ENCODE measurements around the gene DLG2.

The DLG2 gene

GRCh38 chr11:83695046-83695445, 1932.1 kb downstream of the DLG2 start:
- no peak for TF ChIP-seq POLR2AphosphoS5 (IDR thresholded peaks at IDR 0.05; ENCODE audit: low read depth, low read length)

- TF ChIP-seq SIN3A (IDR thresholded peaks at IDR 0.05; ENCODE audit: borderline replicate concordance, insufficient read depth, low read length) (no peak), REST (IDR thresholded peaks at IDR 0.05; ENCODE audit: insufficient read depth in 1 of 2, low read depth in 2 of 2, low read length in 2 of 2) (no peak), FOXP2 (optimal IDR thresholded peaks at IDR 0.05; ENCODE audit: borderline replicate concordance, extremely low read depth, extremely low read length, insufficient read depth) (no peak), TAF1 (IDR thresholded peaks at IDR 0.05; ENCODE audit: borderline replicate concordance, insufficient read depth, low read length) (no peak), POLR2AphosphoS5 (IDR thresholded peaks at IDR 0.05; ENCODE audit: low read depth, low read length) (no peak)
Observed at GRCh38 chr11:83694191-83694910, 1932.8 kb downstream of the DLG2 start.

GRCh38 chr11:83693306-83693992, 1933.7 kb downstream of the DLG2 start:
- TF ChIP-seq REST (IDR thresholded peaks at IDR 0.05; ENCODE audit: insufficient read depth in 1 of 2, low read depth in 2 of 2, low read length in 2 of 2) = no peak
- TF ChIP-seq POLR2AphosphoS5 (IDR thresholded peaks at IDR 0.05; ENCODE audit: low read depth, low read length) = no peak
- no peak for TF ChIP-seq TAF1 (IDR thresholded peaks at IDR 0.05; ENCODE audit: borderline replicate concordance, insufficient read depth, low read length)
- no peak for TF ChIP-seq SIN3A (IDR thresholded peaks at IDR 0.05; ENCODE audit: borderline replicate concordance, insufficient read depth, low read length)
- TF ChIP-seq FOXP2 (optimal IDR thresholded peaks at IDR 0.05; ENCODE audit: borderline replicate concordance, extremely low read depth, extremely low read length, insufficient read depth) = no peak

- TF ChIP-seq REST (IDR thresholded peaks at IDR 0.05; ENCODE audit: insufficient read depth in 1 of 2, low read depth in 2 of 2, low read length in 2 of 2) (no peak), FOXP2 (optimal IDR thresholded peaks at IDR 0.05; ENCODE audit: borderline replicate concordance, extremely low read depth, extremely low read length, insufficient read depth) (no peak), SIN3A (IDR thresholded peaks at IDR 0.05; ENCODE audit: borderline replicate concordance, insufficient read depth, low read length) (no peak), TAF1 (IDR thresholded peaks at IDR 0.05; ENCODE audit: borderline replicate concordance, insufficient read depth, low read length) (no peak), POLR2AphosphoS5 (IDR thresholded peaks at IDR 0.05; ENCODE audit: low read depth, low read length) (no peak)
Observed at GRCh38 chr11:83692675-83693074, 1934.5 kb downstream of the DLG2 start.

GRCh38 chr11:83691451-83691950, 1935.6 kb downstream of the DLG2 start:
- TF ChIP-seq FOXP2 (optimal IDR thresholded peaks at IDR 0.05; ENCODE audit: borderline replicate concordance, extremely low read depth, extremely low read length, insufficient read depth) = no peak
- TF ChIP-seq REST (IDR thresholded peaks at IDR 0.05; ENCODE audit: insufficient read depth in 1 of 2, low read depth in 2 of 2, low read length in 2 of 2) = no peak
- TF ChIP-seq POLR2AphosphoS5 (IDR thresholded peaks at IDR 0.05; ENCODE audit: low read depth, low read length) = no peak
- TF ChIP-seq SIN3A (IDR thresholded peaks at IDR 0.05; ENCODE audit: borderline replicate concordance, insufficient read depth, low read length) = no peak
- no peak for TF ChIP-seq TAF1 (IDR thresholded peaks at IDR 0.05; ENCODE audit: borderline replicate concordance, insufficient read depth, low read length)
